Measurements from ENCODE around the gene IL1RL2.

Gene IL1RL2

DNA sequence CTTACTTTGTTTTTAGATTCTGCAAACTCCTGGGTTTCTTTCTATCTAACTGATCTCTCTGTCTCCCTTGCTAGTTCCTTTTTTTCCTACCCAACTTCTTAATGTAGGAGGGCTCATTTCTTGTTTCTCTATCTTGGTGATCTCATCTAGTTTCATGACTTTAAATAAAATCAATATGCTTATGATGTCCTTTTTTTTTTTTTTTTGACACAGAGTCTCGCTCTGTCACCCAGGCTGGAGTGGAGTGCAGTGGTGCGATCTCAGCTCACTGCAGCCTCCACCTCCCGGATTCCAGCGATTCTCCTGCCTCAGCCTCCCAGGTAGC is 82.3 kb downstream of the IL1RL2 start:
- no peak for DNase-seq

DNA sequence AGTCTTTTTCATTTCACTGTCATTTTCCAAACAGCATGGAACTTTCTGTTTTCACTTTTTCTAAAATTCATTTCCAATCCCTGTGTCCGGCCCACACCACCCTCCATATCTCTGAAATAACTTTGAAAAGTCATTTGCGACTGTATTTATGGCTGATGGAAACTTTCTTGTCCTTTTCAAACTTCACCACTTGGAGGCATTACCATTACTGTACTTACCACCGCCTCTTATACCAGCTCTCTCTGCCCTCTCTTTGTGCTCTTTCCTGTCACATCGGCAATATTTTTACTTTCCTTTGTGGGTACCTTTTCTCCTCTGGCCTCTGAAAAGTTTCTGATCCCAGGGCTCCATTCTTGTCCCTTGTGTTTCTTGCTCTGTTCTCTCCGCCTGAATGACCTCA is 85.0 kb downstream of the IL1RL2 start:
- no peak for DNase-seq

DNA sequence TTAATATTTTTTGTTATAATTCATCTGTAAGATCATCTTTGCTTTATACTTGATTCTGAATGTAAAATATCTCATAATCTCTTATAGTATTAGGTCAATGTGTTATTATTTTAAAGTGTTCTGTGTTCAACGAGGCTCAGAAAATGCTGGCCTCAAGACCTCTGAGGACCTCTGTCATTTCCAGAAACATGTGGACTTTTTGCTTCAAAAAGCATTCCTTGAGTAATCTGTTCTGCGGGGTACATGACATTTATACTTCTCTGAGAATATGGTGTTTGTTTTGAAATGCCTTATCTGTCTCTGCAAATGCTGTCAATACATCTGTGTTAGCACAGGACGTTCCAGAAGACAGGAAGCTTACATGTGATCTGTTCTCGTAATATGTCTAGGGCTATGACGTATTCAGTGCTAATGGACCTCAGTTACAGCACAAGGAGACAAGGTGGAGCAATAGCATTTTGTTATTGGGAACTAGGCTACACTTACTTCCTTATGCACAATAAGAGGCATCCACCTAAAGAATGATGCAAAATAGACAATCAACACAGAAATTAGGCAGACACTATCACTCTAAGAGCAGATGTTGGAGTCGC is 86.9 kb downstream of the IL1RL2 start:
- DNase-seq = no peak

DNA sequence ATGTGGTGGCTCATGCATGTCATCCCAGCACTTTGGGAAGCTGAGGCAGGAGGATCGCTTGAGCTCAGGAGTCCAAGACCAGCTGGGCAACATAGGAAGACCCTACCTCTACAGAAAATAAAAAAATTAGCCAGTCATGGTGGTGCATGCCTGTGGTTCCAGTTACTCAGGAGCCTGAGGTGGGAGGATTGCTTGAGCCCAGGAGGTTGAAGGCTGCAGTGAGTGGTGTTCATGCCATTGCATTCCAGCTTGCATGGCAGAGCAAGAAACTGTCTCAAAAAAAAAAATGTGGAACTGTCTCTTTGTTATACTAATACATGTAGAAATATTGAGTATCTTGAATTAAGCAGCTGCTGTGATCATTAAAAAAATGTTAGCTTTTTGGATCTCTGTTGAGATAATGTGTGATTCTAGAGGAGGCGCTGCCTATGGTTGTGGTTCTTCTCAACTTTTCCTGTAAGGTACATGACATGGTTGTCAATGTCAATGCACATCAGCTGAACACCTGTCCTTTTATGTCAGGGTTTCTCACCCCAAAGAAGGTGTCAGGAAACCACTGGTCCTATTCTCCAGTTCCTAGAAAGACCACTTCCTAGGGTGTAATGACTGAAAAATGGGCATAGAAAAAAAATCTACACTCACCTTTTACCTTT is 89.9 kb downstream of the IL1RL2 start:
- no peak for DNase-seq

DNA sequence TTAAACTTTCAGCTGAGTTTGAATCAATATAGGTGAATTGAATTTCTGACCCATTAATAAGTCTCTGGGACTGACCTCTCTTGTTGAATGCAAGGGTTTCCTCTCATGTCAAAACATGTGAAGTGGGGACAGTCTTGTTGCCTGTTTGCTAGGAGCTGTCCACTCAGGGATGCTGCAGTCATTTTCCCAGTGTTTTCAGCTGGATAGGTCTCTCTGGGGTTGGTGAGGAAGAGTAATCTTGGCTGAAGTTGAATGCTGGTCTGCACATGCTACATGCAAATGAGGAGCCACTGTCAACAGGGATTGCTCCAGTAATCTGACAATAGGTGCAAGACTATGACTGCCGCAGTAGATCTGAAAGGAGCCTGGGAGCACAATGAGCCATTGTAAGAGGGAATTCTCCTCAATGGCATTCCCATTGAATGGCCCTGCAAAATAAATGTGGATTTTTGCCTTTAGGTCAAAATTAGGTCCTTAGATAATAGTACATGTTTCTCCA is 90.4 kb downstream of the IL1RL2 start:
- no peak for DNase-seq

DNA sequence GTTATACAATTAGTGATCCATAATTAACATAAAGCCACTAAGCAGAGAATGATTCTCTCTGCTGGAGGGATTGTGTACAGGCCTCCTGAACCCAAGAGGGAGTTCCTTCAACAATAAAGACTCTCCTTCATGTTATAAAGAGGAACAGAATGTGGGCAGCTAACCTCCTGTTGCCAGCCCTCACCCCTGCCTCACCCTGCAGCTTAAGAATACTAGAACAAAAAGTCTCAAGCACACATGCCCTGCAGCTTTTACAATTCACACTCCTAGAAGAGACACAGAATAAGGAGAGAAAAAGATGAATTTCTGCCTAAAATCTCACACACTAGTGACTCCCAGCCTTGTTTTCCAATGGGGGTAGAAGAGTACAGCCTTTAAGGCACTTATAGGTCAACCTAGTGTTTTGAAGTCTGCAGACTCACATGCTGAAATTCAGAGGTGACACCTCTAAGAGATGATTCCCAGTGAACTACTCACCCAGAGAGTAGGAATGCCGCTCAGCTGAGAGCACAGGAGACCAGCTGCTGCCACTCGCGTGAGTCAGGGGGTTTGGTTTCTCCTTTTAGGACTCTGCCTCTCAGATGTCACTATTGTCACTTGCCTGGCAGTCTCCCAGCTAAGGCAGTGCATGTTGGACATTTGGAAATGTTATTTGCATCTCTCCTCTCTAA is 92.0 kb downstream of the IL1RL2 start:
- DNase-seq = no peak

DNA sequence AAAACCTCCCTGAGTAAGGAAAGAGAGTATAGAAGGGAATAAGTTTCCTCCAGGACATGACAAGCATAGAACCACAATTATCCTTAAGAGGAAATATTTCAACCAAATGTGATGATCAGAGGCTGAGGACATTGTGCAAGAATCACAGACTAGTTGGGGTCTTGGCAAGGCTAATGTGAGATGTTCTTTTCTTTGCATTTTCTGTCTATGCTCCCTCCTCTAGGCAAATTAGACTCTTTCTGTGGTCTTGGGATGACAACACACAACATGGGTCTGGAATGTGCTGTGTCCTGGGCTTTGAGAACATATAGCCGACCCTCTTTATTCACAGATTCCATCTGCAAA is 92.5 kb downstream of the IL1RL2 start:
- DNase-seq = no peak

DNA sequence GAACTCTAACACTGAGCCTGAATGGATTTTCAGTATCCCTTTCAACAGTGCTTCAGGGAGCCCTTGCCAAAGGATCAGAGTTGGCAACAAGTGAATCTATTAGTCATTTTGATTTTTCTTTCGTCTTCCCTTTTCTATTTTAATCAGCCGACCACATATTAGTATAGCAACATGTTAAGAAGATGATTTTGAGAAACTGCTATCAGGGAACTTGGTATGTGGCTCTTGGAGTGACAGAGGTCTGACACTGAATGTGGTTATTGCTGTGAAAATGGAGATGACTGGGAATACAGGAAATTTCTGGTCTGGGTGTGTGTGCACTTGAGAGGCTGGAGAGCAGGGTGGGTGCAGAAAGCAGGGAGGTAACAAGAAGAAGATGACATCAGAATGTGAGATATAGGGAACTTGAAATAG is 95.9 kb downstream of the IL1RL2 start:
- no peak for DNase-seq

DNA sequence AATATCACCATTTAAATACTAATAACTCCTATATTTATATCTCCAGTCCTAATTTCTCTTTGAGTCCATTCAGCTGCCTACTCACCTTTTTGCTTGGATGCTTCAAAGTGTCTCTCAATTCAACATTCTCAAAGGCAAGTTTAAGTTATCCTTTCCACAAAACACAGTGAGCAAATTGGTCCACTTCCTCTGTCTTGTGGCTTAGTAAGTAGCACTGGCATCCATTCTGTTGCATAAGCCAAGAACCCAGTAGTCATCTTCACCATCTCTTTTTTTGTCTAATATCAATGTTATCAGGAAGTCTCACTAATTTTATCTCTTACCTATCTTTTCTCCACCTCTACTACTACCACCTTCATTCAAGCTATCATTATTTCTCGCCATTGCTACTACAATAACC is 97.2 kb downstream of the IL1RL2 start:
- DNase-seq = no peak

DNA sequence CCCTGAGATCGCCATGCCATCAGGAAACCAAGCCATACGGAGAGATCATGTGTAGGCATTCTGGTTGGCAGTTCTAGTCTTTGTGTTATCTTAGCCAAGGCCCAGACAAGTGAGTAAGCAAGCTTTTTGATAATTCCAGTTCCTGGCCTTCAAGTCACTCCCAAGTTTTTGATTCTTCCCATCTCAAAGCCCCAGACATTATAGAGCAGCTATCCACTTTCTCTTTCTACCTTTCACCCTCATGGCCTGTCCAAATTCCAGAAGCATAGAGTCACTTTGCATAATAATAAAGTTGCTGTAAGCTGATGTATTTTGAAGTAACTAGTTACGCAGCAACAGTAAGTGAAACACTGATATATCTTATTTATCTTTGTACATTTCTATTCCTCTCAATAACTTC is 97.8 kb downstream of the IL1RL2 start:
- DNase-seq = no peak

DNA sequence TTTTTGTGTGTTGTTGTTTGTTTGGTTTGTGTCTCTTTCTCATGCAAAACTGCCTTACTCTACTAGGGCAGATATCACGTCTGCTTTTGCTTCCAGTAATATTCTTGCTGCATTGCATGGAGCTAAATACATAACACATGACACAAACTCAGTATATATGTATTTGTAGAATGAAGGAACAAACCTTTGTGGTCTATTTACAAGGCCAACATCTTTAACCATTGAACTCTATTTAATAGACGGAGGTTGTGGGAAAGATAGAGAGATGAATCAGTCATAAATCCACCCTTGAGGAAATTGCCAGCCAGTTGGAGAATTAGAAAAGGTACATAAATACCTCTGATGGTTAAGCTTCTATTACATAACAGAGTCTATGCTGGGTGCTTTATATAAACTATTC is 98.5 kb downstream of the IL1RL2 start:
- DNase-seq = no peak

DNA sequence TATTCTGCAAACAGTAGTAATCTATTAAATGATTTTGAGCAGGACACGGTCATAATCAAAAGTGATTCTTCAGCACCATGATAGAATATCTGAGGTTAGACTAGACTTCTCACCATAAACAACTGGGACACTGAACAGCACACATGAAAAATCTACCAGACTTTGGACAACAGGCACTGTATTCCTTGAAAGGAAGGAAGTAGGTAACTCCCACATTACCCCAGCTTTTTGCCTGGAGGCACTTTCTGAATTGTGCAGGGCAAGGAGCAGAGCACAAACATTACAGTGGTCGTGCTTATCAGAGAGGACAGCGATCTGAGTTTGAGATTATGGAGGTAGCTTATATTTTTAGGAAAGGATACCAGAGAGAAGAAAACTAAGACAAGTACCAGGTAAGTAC is 99.2 kb downstream of the IL1RL2 start:
- no peak for DNase-seq

DNA sequence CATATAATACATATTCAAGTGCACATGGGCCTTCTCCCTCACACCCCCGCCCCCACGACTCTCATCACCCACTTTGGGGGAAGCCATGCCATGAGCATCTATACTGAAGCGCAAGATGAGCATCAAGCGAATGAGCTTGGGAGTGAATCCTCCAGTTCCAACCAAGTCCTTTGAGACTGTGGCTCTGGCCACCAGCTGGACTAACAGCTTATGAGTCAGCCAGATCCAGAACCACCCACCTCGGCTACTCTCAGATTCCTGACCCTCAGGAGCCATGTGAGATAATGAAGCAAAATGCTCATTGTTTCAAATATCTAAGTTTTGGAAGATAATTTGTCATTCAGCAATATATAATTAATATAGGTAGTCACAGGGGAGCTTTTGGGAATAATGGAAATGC is 102.3 kb downstream of the IL1RL2 start:
- DNase-seq = no peak
